IMR-90 (cell line): ENCODE measurements around the gene SLC35D2. TPM values are rescaled to one million over a fixed set of nuclear protein-coding genes. Genes with fewer than 3 reads are reported as not detected.

Experiments
- ATAC-seq: fragments of 200-7000 bp; cut with Tn5 transposase; 2 replicates; pipeline ENCODE4 v1.9.1; 2020; ENCODE audit warnings: low read depth, mild to moderate bottlenecking, moderate library complexity
- BruUV-seq: library from RNA; stranded (reverse); fragments of 400-500 nt; replicated peaks from 2 replicates; lab custom pipeline; 2021; lab: Mats Ljungman, UMichigan
- CTCF ChIA-PET: fragments of 300-600 bp; formaldehyde crosslinking; extraction: SDS; loops from one replicate; lab custom pipeline; 2021; ENCODE audit warnings: antibody characterized with exemption; lab: Yijun Ruan, JAX
- POLR2A ChIA-PET: fragments of 300-600 bp; sonication (Branson Sonifier 250); formaldehyde crosslinking; loops from one replicate; lab custom pipeline; 2022; ENCODE audit warnings: antibody characterized with exemption; ENCODE audit not compliant: unreplicated experiment; lab: Charles Lee
- DNase-seq: peaks from one replicate; pipeline ENCODE4 v3.0.0; 2013
- H2AFZ ChIP-seq: replicated peaks from 2 replicates; pipeline ENCODE3; 2013; ENCODE audit warnings: low read length, mild to moderate bottlenecking; ENCODE audit not compliant: poor library complexity
- H2AK5ac ChIP-seq: 2 replicates; pipeline ENCODE4 v1.6.1; 2013; ENCODE audit warnings: low read depth, low read length, inconsistent platforms
- H2AK9ac ChIP-seq: replicated peaks from 2 replicates; pipeline ENCODE3; 2013; ENCODE audit warnings: mild to moderate bottlenecking, low read depth, low read length, moderate library complexity; ENCODE audit not compliant: poor library complexity
- H2BK120ac ChIP-seq: 2 replicates; pipeline ENCODE4 v1.6.1; 2013; ENCODE audit warnings: low read depth, low read length, inconsistent platforms
- H2BK15ac ChIP-seq: 3 replicates; pipeline ENCODE4 v1.6.1; 2013; ENCODE audit warnings: low read depth, low read length, inconsistent platforms
- H2BK20ac ChIP-seq: 2 replicates; pipeline ENCODE4 v1.6.1; 2013; ENCODE audit warnings: low read depth, mild to moderate bottlenecking, inconsistent platforms, low read length, moderate library complexity
- H2BK5ac ChIP-seq: 2 replicates; pipeline ENCODE4 v1.6.1; 2013; ENCODE audit warnings: mild to moderate bottlenecking, low read depth, low read length, inconsistent platforms; ENCODE audit not compliant: poor library complexity, severe bottlenecking
- H3K14ac ChIP-seq: replicated peaks from 2 replicates; pipeline ENCODE4 v1.6.1; 2013; ENCODE audit warnings: low read depth, low read length, inconsistent platforms
- H3K18ac ChIP-seq: 2 replicates; pipeline ENCODE4 v1.6.1; 2013; ENCODE audit warnings: low read depth, low read length, control low read depth
- H3K23ac ChIP-seq: 2 replicates; pipeline ENCODE4 v1.6.1; 2013; ENCODE audit warnings: low read depth, low read length, inconsistent platforms
- H3K27ac ChIP-seq: 2 replicates; pipeline ENCODE4 v1.5.1; 2013; ENCODE audit warnings: mild to moderate bottlenecking, control low read depth, low read length; ENCODE audit not compliant: insufficient read depth
- H3K27me3 ChIP-seq: 2 replicates; pipeline ENCODE4 v1.6.1; 2013; ENCODE audit warnings: low read length; ENCODE audit not compliant: control insufficient read depth, insufficient read depth
- H3K36me3 ChIP-seq: 2 replicates; pipeline ENCODE4 v1.6.1; 2013; ENCODE audit warnings: low read length, mixed read lengths; ENCODE audit not compliant: control insufficient read depth, insufficient read depth
- H3K4ac ChIP-seq: 2 replicates; pipeline ENCODE4 v1.6.1; 2013; ENCODE audit warnings: low read depth, low read length, inconsistent platforms
- H3K4me1 ChIP-seq: 2 replicates; pipeline ENCODE4 v1.6.1; 2013; ENCODE audit warnings: low read length, mixed read lengths; ENCODE audit not compliant: control insufficient read depth, insufficient read depth
- H3K4me2 ChIP-seq: 2 replicates; pipeline ENCODE4 v1.6.1; 2013; ENCODE audit warnings: low read depth, mild to moderate bottlenecking, control low read depth, low read length, moderate library complexity
- H3K4me3 ChIP-seq: 2 replicates; pipeline ENCODE4 v1.5.1; 2013; ENCODE audit warnings: low read depth, mild to moderate bottlenecking, control low read depth, low read length, moderate library complexity; ENCODE audit not compliant: insufficient read depth
- H3K56ac ChIP-seq: 2 replicates; pipeline ENCODE4 v1.6.1; 2013; ENCODE audit warnings: low read length, inconsistent platforms; ENCODE audit not compliant: insufficient read depth; ENCODE audit errors: extremely low read depth
- H3K79me1 ChIP-seq, 2 experiments: 2 replicates each; pipeline ENCODE4 v1.6.1; 2013; ENCODE audit warnings: low read length in 2 of 2, inconsistent platforms in 1 of 2, low read depth in 1 of 2
- H3K9ac ChIP-seq: 2 replicates; pipeline ENCODE4 v1.6.1; 2013; ENCODE audit warnings: low read depth, low read length, control low read depth
- H3K9me1 ChIP-seq: 2 replicates; pipeline ENCODE4 v1.6.1; 2013; ENCODE audit warnings: low read length, inconsistent platforms; ENCODE audit not compliant: insufficient read depth
- H3K9me3 ChIP-seq: 2 replicates; pipeline ENCODE4 v1.6.1; 2013; ENCODE audit warnings: low read length; ENCODE audit not compliant: control insufficient read depth, insufficient read depth
- H4K20me1 ChIP-seq: 2 replicates; pipeline ENCODE4 v1.6.1; 2013; ENCODE audit warnings: low read length, inconsistent platforms; ENCODE audit not compliant: insufficient read depth
- H4K5ac ChIP-seq: 2 replicates; pipeline ENCODE4 v1.6.1; 2013; ENCODE audit warnings: mild to moderate bottlenecking, low read depth, low read length, control low read depth
- H4K8ac ChIP-seq, 2 experiments: 2 replicates each; pipeline ENCODE4 v1.6.1; 2013; ENCODE audit warnings: low read depth in 2 of 2, low read length in 2 of 2, control low read depth in 1 of 2, inconsistent platforms in 1 of 2
- H4K91ac ChIP-seq: 2 replicates; pipeline ENCODE4 v1.6.1; 2013; ENCODE audit warnings: low read depth, low read length, inconsistent platforms; ENCODE audit not compliant: insufficient read depth
- BHLHE40 ChIP-seq: fragments of 150-350 bp; IDR thresholded peaks from 2 replicates; pipeline ENCODE4 v1.6.1; 2016; ENCODE audit warnings: mild to moderate bottlenecking, low read depth, low read length
- CEBPB ChIP-seq: IDR thresholded peaks from 2 replicates; pipeline ENCODE4 v1.6.1; 2012; ENCODE audit warnings: low read depth, low read length, improper control_type of control experiment
- CHD1 ChIP-seq: IDR thresholded peaks from 2 replicates; pipeline ENCODE4 v1.6.1; 2012; ENCODE audit warnings: low read depth, low read length, improper control_type of control experiment
- FOS ChIP-seq: fragments of 150-350 bp; IDR thresholded peaks from 2 replicates; pipeline ENCODE4 v1.6.1; 2016; ENCODE audit warnings: low read depth, low read length
- MAFK ChIP-seq: IDR thresholded peaks from 2 replicates; pipeline ENCODE4 v1.6.1; 2012; ENCODE audit warnings: low read depth, low read length, improper control_type of control experiment
- MXI1 ChIP-seq: IDR thresholded peaks from 2 replicates; pipeline ENCODE4 v1.6.1; 2012; ENCODE audit warnings: low read depth, mild to moderate bottlenecking, low read length, moderate library complexity, borderline replicate concordance
- NFE2L2 ChIP-seq: fragments of 150-350 bp; IDR thresholded peaks from 2 replicates; pipeline ENCODE4 v1.6.1; 2016; ENCODE audit warnings: low read depth, mild to moderate bottlenecking, low read length
- POLR2A ChIP-seq: IDR thresholded peaks from 2 replicates; pipeline ENCODE4 v1.6.1; 2012; ENCODE audit warnings: mild to moderate bottlenecking, low read depth, low read length
- RAD21 ChIP-seq: IDR thresholded peaks from 2 replicates; pipeline ENCODE4 v1.6.1; 2012; ENCODE audit warnings: low read length, improper control_type of control experiment
- RCOR1 ChIP-seq: IDR thresholded peaks from 2 replicates; pipeline ENCODE4 v1.6.1; 2012; ENCODE audit warnings: mild to moderate bottlenecking, low read length, improper control_type of control experiment; ENCODE audit not compliant: insufficient replicate concordance
- SMC3 ChIP-seq: fragments of 150-350 bp; IDR thresholded peaks from 2 replicates; pipeline ENCODE4 v1.6.1; 2016; ENCODE audit warnings: low read depth, mild to moderate bottlenecking, antibody characterized with exemption, low read length, moderate library complexity
- WGBS, 2 experiments: methylation state at CpG; one replicate each; pipeline versions ENCODE4 v1.1.5 to v1.1.7; 2013; ENCODE audit warnings: missing lambda C conversion rate in 2 of 2; ENCODE audit not compliant: insufficient read length in 1 of 2; ENCODE audit errors: extremely low coverage in 2 of 2; 5-methylcytosine and 5-hydroxymethylcytosine counted together
- dilution Hi-C: fragments of 300-500 bp; cut with HindIII; formaldehyde crosslinking; loops from one replicate; pipeline ENCODE4 v1.14.3; 2018; ENCODE audit warnings: low sequenced_read_pairs; ENCODE audit not compliant: unreplicated experiment
- in situ Hi-C: fragments of 300-500 bp; cut with MboI; formaldehyde crosslinking; loops from 3 replicates; pipeline ENCODE4 v1.14.3; 2019; ENCODE audit warnings: low sequenced_read_pairs, inconsistent platforms, mixed read lengths
- intact Hi-C: fragments of 100-400 bp; cut with micrococcal nuclease; formaldehyde crosslinking; loops from 2 replicates; pipeline ENCODE4 v1.10.0; 2022
- polyA plus RNA-seq, 3 experiments: library from polyadenylated mRNA; depleted of rRNA; stranded (reverse); fragments of >200 nt; gene quantifications; 2 replicates each; pipeline ENCODE4 v1.2.3, GENCODE V29; 2012; ENCODE audit warnings: low replicate concordance in 1 of 3
- total RNA-seq: library from RNA; depleted of rRNA; stranded (reverse); fragments of >200 nt; gene quantifications from 2 replicates; pipeline ENCODE4 v1.2.3, GENCODE V29; 2012
- TF ChIP-seq, protein P1 (sequence below): conservative IDR thresholded peaks from 2 replicates; pipeline ENCODE4 v1.5.1; 2012; ENCODE audit warnings: mild to moderate bottlenecking, low read depth, low read length, improper control_type of control experiment
- TF ChIP-seq, protein P2 (sequence below): fragments of 150-350 bp; IDR thresholded peaks from 2 replicates; pipeline ENCODE4 v1.6.1; 2016; ENCODE audit warnings: low read depth, mild to moderate bottlenecking, low read length, moderate library complexity, borderline replicate concordance

Gene SLC35D2
- total and polyA plus RNA-seq, 2 of the 4 experiments (the other 2 are of a cell fraction), result 9.7 to 11.8 TPM

DNA sequence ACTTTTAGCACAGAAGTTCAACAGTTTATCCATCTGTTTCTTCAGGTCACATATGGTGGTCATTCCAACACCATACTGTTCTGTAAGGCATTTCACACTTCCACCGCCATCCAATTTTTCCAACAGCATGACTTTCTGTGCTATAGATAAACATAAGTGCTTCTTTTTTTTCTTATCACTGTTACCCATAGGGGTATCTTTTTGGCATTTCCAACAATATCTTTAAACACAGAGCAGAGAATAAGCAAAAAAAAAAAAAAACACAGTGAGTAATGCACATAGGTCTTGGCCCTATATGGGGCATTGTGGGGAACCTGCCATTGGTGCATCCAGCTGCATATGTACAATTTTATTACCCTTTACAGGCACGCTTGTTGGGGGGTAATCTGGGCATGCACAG, 46.9 kb upstream of the SLC35D2 start:
- Histone ChIP-seq H3K27me3 (no peaks in the 10 kb centered on the region), H3K14ac (no peak overlapping the region), H2AK9ac (no peak overlapping the region), H4K5ac (no peak overlapping the region), H4K91ac (no peak overlapping the region), H3K27ac (no peak overlapping the region), H2AK5ac (no peak overlapping the region), H3K4me3 (no peak overlapping the region), H3K56ac (no peak overlapping the region), H2BK5ac (no peak overlapping the region), H4K20me1 (no peaks in the 10 kb centered on the region), H3K79me1 (no peaks in the 10 kb centered on the region), H3K4me1 (no peaks in the 10 kb centered on the region), H4K8ac (no peak overlapping the region), H3K9me1 (no peaks in the 10 kb centered on the region), H3K4ac (no peak overlapping the region), H2BK15ac (no peak overlapping the region), H2BK120ac (no peak overlapping the region), H3K9ac (no peak overlapping the region), H2AFZ (no peak overlapping the region), H3K9me3 (peaks cover 4% of the 10 kb centered on the region; the same call in 1 of the 2 replicates), H2BK20ac (no peak overlapping the region), H3K18ac (no peak overlapping the region), H3K4me2 (no peak overlapping the region), H3K36me3 (no peaks in the 10 kb centered on the region), H3K23ac (no peak overlapping the region)
- intact Hi-C loops (no loop called here), in situ Hi-C loops (no loop called here), dilution Hi-C loops (no loop called here)
- ChIA-PET CTCF (interaction anchor here (0.6 kb wide), 1 partner anchor 314 kb away, joined by 3 read pairs; no protein-coding TSS in a partner anchor), POLR2A (no interaction called here)
- no TSS peak for BruUV-seq
- ATAC-seq (no peak), DNase-seq (no peak)
- WGBS, 2 experiments, result no CpG with 5 or more reads among the region's 2 CpGs
- TF ChIP-seq, protein P1, sequence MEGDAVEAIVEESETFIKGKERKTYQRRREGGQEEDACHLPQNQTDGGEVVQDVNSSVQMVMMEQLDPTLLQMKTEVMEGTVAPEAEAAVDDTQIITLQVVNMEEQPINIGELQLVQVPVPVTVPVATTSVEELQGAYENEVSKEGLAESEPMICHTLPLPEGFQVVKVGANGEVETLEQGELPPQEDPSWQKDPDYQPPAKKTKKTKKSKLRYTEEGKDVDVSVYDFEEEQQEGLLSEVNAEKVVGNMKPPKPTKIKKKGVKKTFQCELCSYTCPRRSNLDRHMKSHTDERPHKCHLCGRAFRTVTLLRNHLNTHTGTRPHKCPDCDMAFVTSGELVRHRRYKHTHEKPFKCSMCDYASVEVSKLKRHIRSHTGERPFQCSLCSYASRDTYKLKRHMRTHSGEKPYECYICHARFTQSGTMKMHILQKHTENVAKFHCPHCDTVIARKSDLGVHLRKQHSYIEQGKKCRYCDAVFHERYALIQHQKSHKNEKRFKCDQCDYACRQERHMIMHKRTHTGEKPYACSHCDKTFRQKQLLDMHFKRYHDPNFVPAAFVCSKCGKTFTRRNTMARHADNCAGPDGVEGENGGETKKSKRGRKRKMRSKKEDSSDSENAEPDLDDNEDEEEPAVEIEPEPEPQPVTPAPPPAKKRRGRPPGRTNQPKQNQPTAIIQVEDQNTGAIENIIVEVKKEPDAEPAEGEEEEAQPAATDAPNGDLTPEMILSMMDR, result no peak
- TF ChIP-seq RAD21, result no peak
- no peak for TF ChIP-seq FOS
- no peak for TF ChIP-seq BHLHE40
- TF ChIP-seq POLR2A, result no peak
- TF ChIP-seq MXI1, result no peak
- no peak for TF ChIP-seq SMC3
- TF ChIP-seq MAFK, result no peak
- no peak for TF ChIP-seq NFE2L2
- no peak for TF ChIP-seq CHD1
- no peak for TF ChIP-seq RCOR1
- no peak for TF ChIP-seq CEBPB
- TF ChIP-seq, protein P2, sequence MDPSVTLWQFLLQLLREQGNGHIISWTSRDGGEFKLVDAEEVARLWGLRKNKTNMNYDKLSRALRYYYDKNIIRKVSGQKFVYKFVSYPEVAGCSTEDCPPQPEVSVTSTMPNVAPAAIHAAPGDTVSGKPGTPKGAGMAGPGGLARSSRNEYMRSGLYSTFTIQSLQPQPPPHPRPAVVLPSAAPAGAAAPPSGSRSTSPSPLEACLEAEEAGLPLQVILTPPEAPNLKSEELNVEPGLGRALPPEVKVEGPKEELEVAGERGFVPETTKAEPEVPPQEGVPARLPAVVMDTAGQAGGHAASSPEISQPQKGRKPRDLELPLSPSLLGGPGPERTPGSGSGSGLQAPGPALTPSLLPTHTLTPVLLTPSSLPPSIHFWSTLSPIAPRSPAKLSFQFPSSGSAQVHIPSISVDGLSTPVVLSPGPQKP, result no peak
